ENCODE measurements around the gene ZMYND8.
A peak's percentile ranks its signal among the peaks of the same experiment; 100 is the strongest.

DNA sequence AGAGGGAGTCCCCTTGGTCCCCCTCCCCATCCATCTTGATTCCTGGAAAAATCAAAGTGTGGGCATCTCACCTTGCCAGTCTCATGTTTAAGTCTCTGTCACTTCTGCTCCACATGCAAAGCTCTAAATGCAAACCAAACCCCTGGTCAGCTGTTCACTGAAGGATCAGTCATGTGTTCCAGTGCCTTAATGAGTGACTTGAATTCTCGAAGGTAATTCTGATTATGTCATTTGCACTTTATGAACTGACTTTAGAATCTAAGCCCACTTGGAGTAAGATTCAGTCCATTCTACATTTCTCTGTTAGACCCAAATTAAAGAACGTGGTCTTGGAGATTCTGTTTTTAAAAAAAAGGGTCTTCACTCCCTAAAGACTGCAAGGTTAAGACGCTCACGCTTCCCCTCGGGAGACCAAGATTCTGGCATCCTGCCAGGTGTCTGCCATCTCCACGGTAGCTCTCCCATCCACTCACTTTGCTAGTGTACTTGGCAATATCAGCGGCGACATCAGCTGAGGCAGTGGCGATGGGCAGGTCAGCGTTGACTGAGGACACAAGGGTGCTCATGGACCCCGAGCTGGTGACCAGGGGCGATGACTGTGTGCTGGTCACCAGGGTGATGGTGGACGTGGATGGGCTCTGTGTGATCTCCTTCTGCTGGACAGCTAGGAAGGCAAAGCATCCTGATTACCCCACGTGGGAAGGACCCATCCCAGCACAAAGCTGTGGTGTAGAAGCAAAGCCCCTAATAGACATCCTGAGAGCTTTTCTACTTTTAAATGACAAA is 120.5 kb downstream of the ZMYND8 start:
- TF ChIP-seq, protein P1, sequence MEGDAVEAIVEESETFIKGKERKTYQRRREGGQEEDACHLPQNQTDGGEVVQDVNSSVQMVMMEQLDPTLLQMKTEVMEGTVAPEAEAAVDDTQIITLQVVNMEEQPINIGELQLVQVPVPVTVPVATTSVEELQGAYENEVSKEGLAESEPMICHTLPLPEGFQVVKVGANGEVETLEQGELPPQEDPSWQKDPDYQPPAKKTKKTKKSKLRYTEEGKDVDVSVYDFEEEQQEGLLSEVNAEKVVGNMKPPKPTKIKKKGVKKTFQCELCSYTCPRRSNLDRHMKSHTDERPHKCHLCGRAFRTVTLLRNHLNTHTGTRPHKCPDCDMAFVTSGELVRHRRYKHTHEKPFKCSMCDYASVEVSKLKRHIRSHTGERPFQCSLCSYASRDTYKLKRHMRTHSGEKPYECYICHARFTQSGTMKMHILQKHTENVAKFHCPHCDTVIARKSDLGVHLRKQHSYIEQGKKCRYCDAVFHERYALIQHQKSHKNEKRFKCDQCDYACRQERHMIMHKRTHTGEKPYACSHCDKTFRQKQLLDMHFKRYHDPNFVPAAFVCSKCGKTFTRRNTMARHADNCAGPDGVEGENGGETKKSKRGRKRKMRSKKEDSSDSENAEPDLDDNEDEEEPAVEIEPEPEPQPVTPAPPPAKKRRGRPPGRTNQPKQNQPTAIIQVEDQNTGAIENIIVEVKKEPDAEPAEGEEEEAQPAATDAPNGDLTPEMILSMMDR (IDR thresholded peaks at IDR 0.05): no peak
- TF ChIP-seq EP300 (IDR thresholded peaks at IDR 0.05) (no peak), POLR2A (IDR thresholded peaks at IDR 0.05; ENCODE audit: low read depth) (no peak), POLR2AphosphoS5 (IDR thresholded peaks at IDR 0.05) (peak in 1 of 2 donors; percentile 43)
